Retinal pigment epithelial cell (primary cell): ENCODE measurements around the gene CLASP1.

Source experiments
- DNase-seq: peaks from one replicate; pipeline ENCODE4 v3.0.0-alpha.2; 2010; ENCODE audit warnings: low read depth
- H3K4me3 ChIP-seq: 2 replicates; pipeline ENCODE4 v1.5.1; 2011; ENCODE audit warnings: mild to moderate bottlenecking, low read length, control low read depth, moderate library complexity
- CTCF ChIP-seq: conservative IDR thresholded peaks from 2 replicates; pipeline ENCODE4 v1.5.1; 2011; ENCODE audit warnings: low read depth, low read length, control low read depth, inconsistent platforms

The CLASP1 gene

DNA sequence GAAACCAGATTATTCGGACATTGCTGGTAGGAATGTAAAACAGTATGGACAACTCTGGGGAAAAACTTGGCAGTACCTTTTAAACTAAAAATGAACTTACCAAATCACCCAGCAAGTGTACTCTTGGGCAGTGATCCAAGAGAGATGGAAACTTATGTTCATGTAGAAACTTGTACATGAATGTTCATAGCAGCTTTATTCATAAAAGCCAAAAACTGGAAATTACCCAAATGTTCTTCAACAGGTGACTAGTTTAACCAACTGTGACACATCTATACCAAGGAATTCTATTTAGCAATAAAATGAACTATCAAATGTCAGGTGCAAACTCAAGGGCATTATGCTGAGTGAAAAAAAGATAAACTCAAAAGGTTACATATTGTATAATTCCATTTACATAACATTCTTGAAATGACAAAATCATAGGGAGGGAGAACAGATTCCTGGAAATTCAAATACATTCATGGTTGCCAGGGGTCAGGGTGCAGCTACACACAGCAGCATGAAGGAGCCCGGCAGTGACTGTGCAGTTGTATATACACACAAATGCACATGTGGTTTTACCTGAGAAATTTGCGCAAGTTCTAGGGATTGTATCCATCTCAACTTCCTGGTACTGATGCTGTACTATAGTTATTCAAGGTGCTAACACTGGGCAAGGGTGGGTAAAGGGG lies 122.1 kb downstream of the CLASP1 start:
- TF ChIP-seq CTCF = no peak
- no peak overlapping the region for H3K4me3 ChIP-seq
- DNase-seq = no peak

DNA sequence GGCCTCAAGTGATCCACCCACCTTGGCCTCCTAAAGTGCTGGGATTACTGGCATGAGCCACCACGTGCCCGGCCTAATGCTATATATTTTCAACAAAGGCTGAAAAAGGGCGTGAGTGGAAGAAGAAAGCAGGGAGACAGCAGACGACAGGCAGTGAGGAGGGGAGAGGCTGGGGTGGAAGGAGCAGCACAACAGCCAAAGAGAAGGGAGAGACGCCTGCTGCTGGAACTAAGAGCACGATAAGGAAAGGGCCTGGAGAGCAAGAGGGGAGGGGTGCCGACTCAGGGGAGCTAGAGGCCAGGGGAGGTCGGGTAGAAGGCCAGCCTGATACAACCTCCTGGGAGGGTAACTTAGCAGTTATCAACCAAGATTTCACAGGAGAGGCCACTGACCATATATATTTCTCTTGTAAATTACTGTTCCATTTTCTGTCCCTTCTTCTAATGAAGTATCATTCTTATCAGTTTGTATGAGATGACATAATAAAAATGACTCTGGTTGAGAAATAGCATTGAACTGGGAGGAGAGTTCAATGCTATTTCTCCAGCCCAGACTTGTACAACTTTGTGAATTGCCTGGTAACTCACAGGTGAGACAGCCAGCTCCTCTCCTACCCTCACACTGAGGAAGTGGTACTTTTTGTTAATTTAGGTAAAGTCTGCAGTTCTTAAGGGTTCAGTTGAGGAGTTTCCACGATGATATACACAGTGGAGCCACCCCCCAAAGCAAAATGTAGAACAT lies 124.4 kb downstream of the CLASP1 start:
- H3K4me3 ChIP-seq = no peak overlapping the region
- no peak for TF ChIP-seq CTCF

GRCh38 chr2:121521359-121521758 lies 127.9 kb downstream of the CLASP1 start:
- no peak for TF ChIP-seq CTCF
- DNase-seq = no peak

More for the DNA sequence above, 124.4 kb downstream of the CLASP1 start:
- no peak for DNase-seq

GRCh38 chr2:121520641-121520994 lies 128.6 kb downstream of the CLASP1 start:
- TF ChIP-seq CTCF = no peak
- no peak overlapping the region for H3K4me3 ChIP-seq
- no peak for DNase-seq

More at GRCh38 chr2:121521359-121521758, 127.9 kb downstream of the CLASP1 start:
- H3K4me3 ChIP-seq = no peak overlapping the region

DNA sequence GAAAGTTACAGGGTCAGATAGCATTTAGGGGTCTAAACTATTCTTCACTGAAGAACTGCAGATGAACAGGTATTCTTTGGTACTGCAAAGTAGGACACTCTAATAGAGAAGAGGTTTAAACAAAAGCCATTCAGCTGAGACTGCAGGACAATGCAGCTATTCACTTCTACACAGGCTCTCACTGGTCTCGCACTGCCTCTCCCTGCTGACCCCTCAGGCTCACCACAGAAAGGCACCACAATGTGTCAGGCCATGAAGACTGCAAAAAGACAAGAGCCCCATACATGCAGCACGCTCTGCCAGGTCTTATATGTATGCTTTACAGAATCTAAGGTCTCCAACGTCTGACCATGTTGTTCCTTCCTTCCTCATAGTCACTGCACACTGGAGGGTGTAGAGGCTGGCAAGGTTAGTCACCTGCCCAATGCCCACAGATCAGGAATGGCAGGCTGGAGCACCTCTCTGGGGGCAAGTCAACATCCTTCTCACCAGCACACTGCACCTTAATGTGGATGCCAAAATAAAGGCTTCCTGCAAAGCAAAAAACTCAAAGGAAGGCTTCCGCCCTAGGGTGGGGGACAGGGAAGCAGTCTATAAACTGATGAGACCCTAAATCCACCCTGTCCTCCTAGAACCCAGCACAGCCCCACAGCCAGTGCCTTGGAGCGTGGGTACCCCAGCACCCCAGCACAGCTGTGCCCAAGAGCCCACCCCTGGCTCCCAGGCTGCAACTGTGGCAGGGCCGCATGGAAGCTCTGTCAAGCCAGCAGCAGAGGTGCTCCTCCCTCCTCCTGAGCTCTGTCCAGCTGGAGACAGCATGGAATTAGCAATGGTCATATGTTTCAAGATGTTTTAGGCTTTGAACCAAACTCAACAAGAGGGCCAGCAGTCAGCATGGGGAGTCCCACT lies 129.3 kb downstream of the CLASP1 start:
- H3K4me3 ChIP-seq = no peak overlapping the region
- TF ChIP-seq CTCF = no peak
- no peak for DNase-seq

GRCh38 chr2:121519153-121519552 lies 130.1 kb downstream of the CLASP1 start:
- H3K4me3 ChIP-seq = no peak overlapping the region
- DNase-seq = no peak
- no peak for TF ChIP-seq CTCF
